HL-60 (cell line): ENCODE results near the gene KIAA1217.

ENCODE experiments used
- CTCF ChIP-seq: IDR thresholded peaks from one replicate; pipeline ENCODE4 v1.5.1; 2011; ENCODE audit warnings: low read length, control low read depth, inconsistent platforms; ENCODE audit not compliant: insufficient read depth
- POLR2AphosphoS5 ChIP-seq: IDR thresholded peaks from 2 replicates; pipeline ENCODE4 v1.6.1; 2012; ENCODE audit warnings: low read depth

DNA sequence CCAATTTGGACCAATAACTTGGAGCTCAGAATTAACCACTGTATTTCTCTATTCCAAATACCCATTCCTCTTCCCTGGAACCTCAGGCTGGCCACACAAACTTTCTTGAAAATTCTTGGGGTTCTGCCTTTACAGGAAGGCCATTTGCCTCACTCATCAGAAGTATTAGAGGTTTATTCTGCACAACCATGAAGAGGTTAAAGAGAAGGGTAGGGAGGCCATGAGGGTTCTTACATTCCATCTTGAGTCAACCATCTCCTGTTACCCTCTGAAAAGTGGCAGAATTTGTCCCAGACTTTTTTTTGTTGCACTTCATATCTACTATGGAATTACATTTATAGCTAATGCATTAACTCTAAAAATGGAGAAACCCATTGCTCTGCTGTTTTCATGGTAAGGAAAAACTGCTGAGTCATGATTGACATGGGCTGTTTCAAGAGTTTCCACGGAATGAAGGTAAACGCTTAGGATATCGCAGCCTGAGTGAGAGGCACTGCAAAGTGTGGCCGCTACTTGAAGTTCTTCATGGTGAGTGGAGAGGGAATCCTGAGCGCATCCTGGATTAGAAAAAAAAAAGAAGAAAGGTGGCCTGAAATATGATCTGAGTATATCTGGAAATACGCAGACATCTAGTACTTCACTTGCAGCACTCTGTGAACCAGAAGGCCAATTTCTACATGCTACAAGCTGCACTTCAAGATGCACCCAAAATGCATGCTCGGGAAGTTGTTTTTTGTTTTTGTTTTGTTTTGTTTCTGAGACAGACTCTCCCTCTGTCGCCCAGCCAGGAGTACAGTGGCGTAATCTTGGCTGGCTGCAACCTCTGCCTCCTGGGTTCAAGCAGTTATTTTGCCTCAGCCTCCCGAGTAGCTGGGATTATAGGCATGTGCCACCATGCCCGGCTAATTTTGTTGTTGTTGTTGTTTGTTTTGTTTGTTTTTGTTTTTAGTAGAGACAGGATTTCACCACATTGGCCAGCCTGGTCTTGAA is 83.7 kb downstream of the KIAA1217 start:
- no peak for TF ChIP-seq CTCF
- TF ChIP-seq POLR2AphosphoS5 = no peak
